LHCN-M2 (cell line): Measurements from ENCODE around the gene TBX10. TPM values are rescaled to one million over a fixed set of nuclear protein-coding genes. Genes with fewer than 3 reads are reported as not detected.

Experiments used
- total RNA-seq: library from RNA; depleted of rRNA; stranded (reverse); fragments of >200 nt; gene quantifications from 2 replicates; pipeline ENCODE4 v1.2.3, GENCODE V29; 2014; rRNA removed

TBX10 gene
- total RNA-seq, 1 experiment from 2014 or later = not detected

Other genes with a start within 250 kb of the TBX10 start
- gene RAD9A, start 247.8 kb downstream of the TBX10 start, total RNA-seq = 6.7 and 12.3 TPM in 2 replicates
- gene PPP1CA, start 237.9 kb downstream of the TBX10 start, total RNA-seq = 239 and 247 TPM in 2 replicates
- not detected in 2 replicates for gene TBC1D10C, start 235.7 kb downstream of the TBX10 start, total RNA-seq
- 0.32 and 0.40 TPM in 2 replicates for gene CARNS1, start 224.1 kb downstream of the TBX10 start, total RNA-seq
- gene RPS6KB2, start 211.3 kb downstream of the TBX10 start, total RNA-seq = 56.1 and 83.8 TPM in 2 replicates
- gene PTPRCAP, start 202.1 kb downstream of the TBX10 start, total RNA-seq = 0.38 and 0.75 TPM in 2 replicates
- 85.9 and 105 TPM in 2 replicates for gene CORO1B, start 196.3 kb downstream of the TBX10 start, total RNA-seq
- not detected in 2 replicates for gene GPR152, start 187.0 kb downstream of the TBX10 start, total RNA-seq
- 1.2 and 3.1 TPM in 2 replicates for gene CABP4, start 184.4 kb downstream of the TBX10 start, total RNA-seq
- 45.6 and 47.5 TPM in 2 replicates for gene TMEM134, start 170.5 kb downstream of the TBX10 start, total RNA-seq
- gene AIP, start 156.7 kb downstream of the TBX10 start, total RNA-seq = 73.5 and 78.2 TPM in 2 replicates
- 34.5 and 41.2 TPM in 2 replicates for gene PITPNM1, start 134.4 kb downstream of the TBX10 start, total RNA-seq
- 31.9 and 34.0 TPM in 2 replicates for gene CDK2AP2, start 131.6 kb downstream of the TBX10 start, total RNA-seq
- gene CABP2, start 116.3 kb downstream of the TBX10 start, total RNA-seq = not detected in 2 replicates
- gene GSTP1, start 56.0 kb downstream of the TBX10 start, total RNA-seq = 446 and 608 TPM in 2 replicates
- gene NDUFV1, start 32.8 kb downstream of the TBX10 start, total RNA-seq = 192 and 232 TPM in 2 replicates
- gene NUDT8, start 9.8 kb downstream of the TBX10 start, total RNA-seq = 7.5 and 19.8 TPM in 2 replicates
- gene ACY3, start 11.0 kb upstream of the TBX10 start, total RNA-seq = 0.23 TPM in 1 of 2 replicates, not detected in the other
- gene ALDH3B2, start 34.9 kb upstream of the TBX10 start, total RNA-seq = not detected in 2 replicates